Lower leg skin (tissue), 4 donors: ENCODE measurements around the gene MT2A. TPM values are rescaled to one million over a fixed set of nuclear protein-coding genes. Genes with fewer than 3 reads are reported as not detected.

ENCODE experiments used
- DNase-seq, 2 donors: peaks; one replicate each; pipeline ENCODE4 v3.0.0-alpha.2; 2019; ENCODE audit warnings: low spot score in 2 of 2
- H3K4me3 ChIP-seq: fragments of 200-600 bp; sonication (generic); 2 replicates; pipeline ENCODE4 v1.5.1; 2017; ENCODE audit warnings: mild to moderate bottlenecking, low read depth; ENCODE audit not compliant: poor library complexity, severe bottlenecking
- CTCF ChIP-seq, 3 donors: fragments of 450-650 bp; IDR thresholded peaks; one replicate each; pipeline ENCODE4 v1.5.1; 2016; ENCODE audit warnings: antibody characterized with exemption in 3 of 3, mild to moderate bottlenecking in 3 of 3, moderate library complexity in 2 of 3
- POLR2A ChIP-seq, 2 donors: fragments of 450-650 bp; IDR thresholded peaks; one replicate each; pipeline ENCODE4 v1.6.1; 2016 to 2017; ENCODE audit warnings: antibody characterized with exemption in 2 of 2, mild to moderate bottlenecking in 1 of 2, moderate library complexity in 1 of 2
- WGBS, 2 donors: methylation state at CpG; one replicate each; pipeline ENCODE4 v1.1.5; 2018; 5-methylcytosine and 5-hydroxymethylcytosine counted together
- intact Hi-C: fragments of 100-400 bp; cut with DNase I; formaldehyde crosslinking; loops from one replicate; pipeline ENCODE4 v1.15.0; 2023; ENCODE audit warnings: low total_unique reads
- total RNA-seq, 4 donors: library from RNA; depleted of rRNA; stranded (reverse); fragments of >200 nt; gene quantifications; one replicate each; pipeline ENCODE4 v1.1.0, GENCODE V29; 2016

Gene MT2A
- total RNA-seq, 4 donors from 2014 or later: 35.8 to 190 (median 135) TPM

GRCh38 chr16:56589141-56590039 lies 19.0 kb upstream of the MT2A start, which contains the start of gene MT3:
MT3 (plus strand) TSS chr16:56589528; CDS start chr16:56589591, 63 bp downstream.
- H3K4me3 ChIP-seq: no peak within 1 kb of the TSS
- intact Hi-C loops: loop anchor here (10.0 kb wide), 1 partner anchor 115 kb away; no protein-coding TSS in a partner anchor
- TF ChIP-seq POLR2A (IDR thresholded peaks at IDR 0.05) (no peak), CTCF (IDR thresholded peaks at IDR 0.05) (no peak)
- WGBS, 2 donors: 2 to 5% methylated on average over 63 to 73 of the region's 87 CpGs
- DNase-seq: peak in 1 of 2 donors; percentile 78

GRCh38 chr16:56591377-56592060 lies 16.9 kb upstream of the MT2A start:
- WGBS, 2 donors: 62 to 79% methylated on average over 4 of the region's 4 CpGs
- no peak for TF ChIP-seq POLR2A (IDR thresholded peaks at IDR 0.05)
- TF ChIP-seq CTCF (IDR thresholded peaks at IDR 0.05): no peak
- H3K4me3 ChIP-seq: no peak overlapping the region
- intact Hi-C loops: no loop called here
- DNase-seq: peak in 1 of 2 donors; percentile 64

- TF ChIP-seq POLR2A (IDR thresholded peaks at IDR 0.05) (no peak), CTCF (IDR thresholded peaks at IDR 0.05) (no peak)
- WGBS, 2 donors: 76% methylated on average over 6 of the region's 6 CpGs
- intact Hi-C loops: no loop called here
- no peak for DNase-seq
- H3K4me3 ChIP-seq: no peak overlapping the region
Observed at GRCh38 chr16:56593573-56594291, 14.7 kb upstream of the MT2A start.

- intact Hi-C loops: no loop called here
- no peak overlapping the region for H3K4me3 ChIP-seq
- no peak for DNase-seq
- no peak for TF ChIP-seq POLR2A (IDR thresholded peaks at IDR 0.05)
- no peak for TF ChIP-seq CTCF (IDR thresholded peaks at IDR 0.05)
- WGBS, 2 donors: 84 to 92% methylated on average over 5 of the region's 5 CpGs
Observed at GRCh38 chr16:56594292-56594619, 14.1 kb upstream of the MT2A start.

- DNase-seq: peak; percentile 49 to 81
Observed at GRCh38 chr16:56600398-56600999, 7.9 kb upstream of the MT2A start.

More at GRCh38 chr16:56600398-56600999, 7.9 kb upstream of the MT2A start:
- intact Hi-C loops: loop anchor here (10.0 kb wide), 2 partner anchors 84 to 86 kb away; partner anchors contain the start of gene MT1X
- TF ChIP-seq POLR2A (IDR thresholded peaks at IDR 0.05) (no peak), CTCF (IDR thresholded peaks at IDR 0.05) (no peak)
- H3K4me3 ChIP-seq: no peak overlapping the region
- WGBS, 2 donors: 32 to 36% methylated on average over 8 of the region's 8 CpGs
